ENCODE data around the gene PHF21B. TPM values are rescaled to one million over a fixed set of nuclear protein-coding genes. Genes with fewer than 3 reads are reported as not detected.

PHF21B gene
- total and polyA plus RNA-seq, 2 experiments from 2014 or later: 20.6 to 149 TPM

GRCh38 chr22:44934454-44934735, 75.4 kb downstream of the PHF21B start:
- H3K9me2 ChIP-seq (ENCODE audit: insufficient read depth): no peaks in the 10 kb centered on the region
- no peaks in the 10 kb centered on the region for H3F3A ChIP-seq (replicated peaks; ENCODE audit: low read depth)
- H2AFZ ChIP-seq: no peak overlapping the region
- Mint-ChIP-seq H3K4me1 (peaks cover 26% of the 10 kb centered on the region), H3K27ac (no peak overlapping the region), H3K27me3 (ENCODE audit: insufficient read depth, low read depth, poor library complexity) (peaks cover 7% of the 10 kb centered on the region), H3K36me3 (ENCODE audit: low read depth) (peaks cover 10% of the 10 kb centered on the region; the same call in 2 of the 3 replicates), H3K9me3 (no peaks in the 10 kb centered on the region; the same call in 2 of the 3 replicates), H3K4me3 (no peak overlapping the region)
- DNase-seq (ENCODE audit: low spot score) (no peak), ATAC-seq (no peak)
- no peak overlapping the region for H3K27ac ChIP-seq (ENCODE audit: low read depth)
- no peak for TF ChIP-seq EZH2 (IDR thresholded peaks at IDR 0.05; ENCODE audit: low read depth, unreplicated experiment)
- TF ChIP-seq, protein P1, sequence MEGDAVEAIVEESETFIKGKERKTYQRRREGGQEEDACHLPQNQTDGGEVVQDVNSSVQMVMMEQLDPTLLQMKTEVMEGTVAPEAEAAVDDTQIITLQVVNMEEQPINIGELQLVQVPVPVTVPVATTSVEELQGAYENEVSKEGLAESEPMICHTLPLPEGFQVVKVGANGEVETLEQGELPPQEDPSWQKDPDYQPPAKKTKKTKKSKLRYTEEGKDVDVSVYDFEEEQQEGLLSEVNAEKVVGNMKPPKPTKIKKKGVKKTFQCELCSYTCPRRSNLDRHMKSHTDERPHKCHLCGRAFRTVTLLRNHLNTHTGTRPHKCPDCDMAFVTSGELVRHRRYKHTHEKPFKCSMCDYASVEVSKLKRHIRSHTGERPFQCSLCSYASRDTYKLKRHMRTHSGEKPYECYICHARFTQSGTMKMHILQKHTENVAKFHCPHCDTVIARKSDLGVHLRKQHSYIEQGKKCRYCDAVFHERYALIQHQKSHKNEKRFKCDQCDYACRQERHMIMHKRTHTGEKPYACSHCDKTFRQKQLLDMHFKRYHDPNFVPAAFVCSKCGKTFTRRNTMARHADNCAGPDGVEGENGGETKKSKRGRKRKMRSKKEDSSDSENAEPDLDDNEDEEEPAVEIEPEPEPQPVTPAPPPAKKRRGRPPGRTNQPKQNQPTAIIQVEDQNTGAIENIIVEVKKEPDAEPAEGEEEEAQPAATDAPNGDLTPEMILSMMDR (conservative IDR thresholded peaks at IDR 0.05; ENCODE audit: low read depth in 2 of 2): no peak
- TF ChIP-seq EZH2phosphoT487 (IDR thresholded peaks at IDR 0.05; ENCODE audit: unreplicated experiment): no peak
- TF ChIP-seq NANOG (IDR thresholded peaks at IDR 0.05; ENCODE audit: borderline replicate concordance): no peak
- TF ChIP-seq CREB1 (CRISPR knock-in tag; IDR thresholded peaks at IDR 0.05; ENCODE audit: low read depth): no peak
- TF ChIP-seq, protein P2, sequence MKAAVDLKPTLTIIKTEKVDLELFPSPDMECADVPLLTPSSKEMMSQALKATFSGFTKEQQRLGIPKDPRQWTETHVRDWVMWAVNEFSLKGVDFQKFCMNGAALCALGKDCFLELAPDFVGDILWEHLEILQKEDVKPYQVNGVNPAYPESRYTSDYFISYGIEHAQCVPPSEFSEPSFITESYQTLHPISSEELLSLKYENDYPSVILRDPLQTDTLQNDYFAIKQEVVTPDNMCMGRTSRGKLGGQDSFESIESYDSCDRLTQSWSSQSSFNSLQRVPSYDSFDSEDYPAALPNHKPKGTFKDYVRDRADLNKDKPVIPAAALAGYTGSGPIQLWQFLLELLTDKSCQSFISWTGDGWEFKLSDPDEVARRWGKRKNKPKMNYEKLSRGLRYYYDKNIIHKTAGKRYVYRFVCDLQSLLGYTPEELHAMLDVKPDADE (IDR thresholded peaks at IDR 0.05): no peak
- no peak for TF ChIP-seq POLR2AphosphoS5 (IDR thresholded peaks at IDR 0.05; ENCODE audit: low read depth)
- TF ChIP-seq JUNB (IDR thresholded peaks at IDR 0.05; ENCODE audit: unreplicated experiment): no peak
- TF ChIP-seq REST (IDR thresholded peaks at IDR 0.05; ENCODE audit: unreplicated experiment): no peak
- no peak for TF ChIP-seq ZNF114 (CRISPR knock-in tag; IDR thresholded peaks at IDR 0.05)
- H3K4me2 ChIP-seq: no peak overlapping the region
- H3K79me2 ChIP-seq (replicated peaks; ENCODE audit: insufficient read depth): no peaks in the 10 kb centered on the region; the same call in none of the 2 replicates
- H3K27me3 ChIP-seq (ENCODE audit: insufficient read depth): no peaks in the 10 kb centered on the region
- H3K36me3 ChIP-seq (ENCODE audit: insufficient read depth): no peaks in the 10 kb centered on the region; the same call in 1 of the 2 replicates
- no peak overlapping the region for H3K4me3 ChIP-seq
- H3K4me1 ChIP-seq (ENCODE audit: insufficient read depth): peaks cover 1% of the 10 kb centered on the region; the same call in 1 of the 2 replicates
- H4K20me1 ChIP-seq (replicated peaks; ENCODE audit: insufficient read depth): peaks cover 22% of the 10 kb centered on the region
